Activated T-cell treated with anti-CD3 and anti-CD28 coated beads for 48 hours (primary cell): Measurements from ENCODE around the gene CCDC171.
"Not testable (repeated sequence)": the region's sequence is repeated elsewhere in the genome, so short reads cannot be mapped to it uniquely, and the experiment has no call there.

Experiments used
- DNase-seq: peaks from one replicate; pipeline ENCODE4 v3.0.0-alpha.2; 2020; ENCODE audit warnings: low read depth

The CCDC171 gene

GRCh38 chr9:15570769-15571168 is 17.9 kb downstream of the CCDC171 start:
- no peak for DNase-seq

- no peak for DNase-seq
Observed at GRCh38 chr9:15572200-15572770, 19.4 kb downstream of the CCDC171 start.

DNA sequence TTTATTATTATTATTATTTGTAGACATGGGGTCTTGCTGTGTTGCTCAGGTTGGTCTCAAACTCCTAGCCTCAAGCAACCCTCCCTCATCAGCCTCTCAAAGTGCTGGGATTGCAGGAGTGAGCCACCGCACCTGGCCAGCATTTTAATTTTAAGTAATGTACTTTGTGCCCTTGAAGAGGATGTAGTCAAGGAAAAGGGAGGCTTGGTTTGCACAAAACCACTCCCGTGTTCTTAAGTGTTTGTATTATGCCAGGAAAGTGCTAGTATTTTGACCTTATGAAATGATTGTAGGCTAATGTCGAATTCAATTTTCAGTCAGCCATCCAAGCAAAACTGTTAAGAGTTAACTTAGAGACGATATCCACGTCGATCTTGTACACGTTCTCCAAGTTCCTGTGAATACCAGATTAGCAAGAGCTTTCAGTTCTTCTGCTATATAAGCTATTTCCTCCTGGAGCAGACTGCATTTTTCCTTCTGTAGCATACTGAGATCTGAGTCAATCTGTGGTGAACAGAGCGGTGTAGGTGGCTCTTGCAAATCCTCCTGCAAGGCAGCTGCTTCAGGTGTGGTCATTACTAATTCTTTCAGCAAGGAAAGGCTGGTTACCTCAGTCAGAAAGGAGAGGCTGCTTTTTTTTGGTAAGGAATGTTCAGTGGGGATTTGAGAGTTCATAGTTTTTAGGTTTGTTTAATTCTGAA is 23.7 kb downstream of the CCDC171 start:
- no peak for DNase-seq

GRCh38 chr9:15578714-15579113 is 25.9 kb downstream of the CCDC171 start:
- no peak for DNase-seq

DNA sequence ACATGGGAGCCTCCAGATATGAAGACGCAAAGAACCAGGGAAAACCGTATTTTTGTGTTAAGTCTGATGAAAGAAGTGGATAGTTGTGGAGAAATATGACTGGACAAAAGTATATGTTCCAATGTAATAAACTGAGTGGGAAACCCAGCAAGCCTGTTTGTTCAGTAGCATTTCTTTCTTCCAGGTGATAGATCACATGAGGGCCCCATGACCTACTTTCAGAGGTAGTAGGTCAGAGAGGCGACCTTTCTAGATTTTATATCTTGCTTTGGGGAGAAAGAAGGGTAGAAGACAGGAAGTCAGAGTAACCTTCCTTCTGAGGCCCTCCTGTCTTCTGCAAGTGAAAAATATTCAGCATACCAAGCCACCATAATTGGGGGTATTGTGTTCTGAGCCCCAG is 31.5 kb downstream of the CCDC171 start:
- DNase-seq: no peak

DNA sequence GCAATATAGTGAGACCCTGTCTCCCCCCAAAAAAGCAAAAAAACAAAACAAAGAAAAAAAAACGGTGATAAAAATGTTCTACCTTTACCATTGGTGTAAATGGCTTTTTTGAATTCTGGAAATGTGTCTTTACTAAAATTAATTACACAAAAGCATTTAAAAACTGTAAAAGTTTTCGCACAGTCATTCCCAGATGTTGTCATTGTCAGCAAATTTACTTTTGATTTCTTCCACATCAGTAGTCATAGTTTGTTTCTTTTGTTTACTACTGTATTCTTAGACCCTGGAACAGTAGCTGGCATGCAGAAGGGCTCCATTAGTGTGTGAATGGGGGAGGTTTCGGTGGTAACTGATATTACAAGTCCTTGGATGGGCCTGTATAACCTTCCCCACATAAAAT is 39.5 kb downstream of the CCDC171 start:
- DNase-seq: no peak

DNA sequence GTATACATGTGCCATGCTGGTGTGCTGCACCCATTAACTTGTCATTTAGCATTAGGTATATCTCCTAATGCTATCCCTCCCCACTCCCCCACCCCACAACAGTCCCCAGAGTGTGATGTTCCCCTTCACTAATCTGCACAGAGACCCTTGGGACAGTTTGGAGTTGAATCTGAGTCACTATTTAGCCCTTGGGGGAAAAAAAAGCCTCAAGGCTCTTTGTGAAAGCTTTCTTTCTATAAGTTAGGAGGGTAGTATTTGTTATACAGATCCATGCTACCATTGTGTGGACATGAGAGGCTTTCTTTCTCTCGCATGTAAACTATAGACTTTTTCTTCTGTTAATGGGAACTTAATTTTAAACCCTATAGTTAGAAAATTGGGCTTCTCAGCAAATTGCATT is 40.1 kb downstream of the CCDC171 start:
- not testable (repeated sequence) for DNase-seq

DNA sequence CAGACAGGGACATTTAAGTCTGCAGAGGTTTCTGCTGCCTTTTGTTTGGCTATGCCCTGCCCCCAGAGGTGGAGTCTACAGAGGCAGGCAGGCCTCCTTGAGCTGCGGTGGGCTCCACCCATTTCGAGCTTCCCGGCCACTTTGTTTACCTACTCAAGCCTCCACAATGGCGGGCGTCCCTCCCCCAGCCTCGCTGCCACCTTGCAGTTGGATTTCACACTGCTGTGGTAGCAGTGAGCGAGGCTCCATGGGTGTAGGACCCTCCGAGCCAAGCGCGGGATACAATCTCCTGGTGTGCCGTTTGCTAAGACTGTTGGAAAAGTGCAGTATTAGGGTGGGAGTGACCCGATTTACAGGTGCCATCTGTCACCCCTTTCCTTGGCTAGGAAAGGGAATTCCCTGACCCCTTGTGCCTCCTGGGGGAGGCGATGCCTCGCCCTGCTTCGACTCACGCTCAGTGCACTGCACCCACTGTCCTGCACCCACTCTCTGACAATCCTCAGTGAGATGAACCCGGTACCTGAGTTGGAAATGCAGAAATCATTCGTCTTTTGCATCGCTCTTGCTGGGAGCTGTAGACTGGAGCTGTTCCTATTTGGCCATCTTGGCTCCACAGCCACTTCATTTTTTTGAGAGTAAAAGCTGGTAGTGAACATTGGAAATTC is 48.0 kb downstream of the CCDC171 start:
- not testable (repeated sequence) for DNase-seq

GRCh38 chr9:15606643-15607472 is 54.0 kb downstream of the CCDC171 start:
- no peak for DNase-seq

DNA sequence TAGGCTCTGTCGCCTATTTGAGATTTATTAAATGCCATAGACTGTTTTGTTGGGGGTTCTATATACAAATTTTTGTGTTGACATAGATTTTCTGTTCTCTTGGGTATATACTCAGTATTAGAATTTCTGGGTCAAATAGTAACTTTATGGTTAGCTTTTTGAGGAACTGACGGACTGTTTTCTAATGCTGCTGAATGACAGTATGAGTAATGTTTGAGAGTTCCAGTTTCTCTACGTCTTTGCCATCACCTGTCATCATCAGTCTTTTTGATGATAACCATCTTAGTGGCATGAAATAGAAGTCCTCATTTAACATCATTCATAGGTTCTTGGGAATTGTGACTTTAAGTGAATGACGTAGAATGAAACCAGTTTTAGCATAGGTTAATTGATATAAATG is 60.1 kb downstream of the CCDC171 start:
- DNase-seq: no peak

DNA sequence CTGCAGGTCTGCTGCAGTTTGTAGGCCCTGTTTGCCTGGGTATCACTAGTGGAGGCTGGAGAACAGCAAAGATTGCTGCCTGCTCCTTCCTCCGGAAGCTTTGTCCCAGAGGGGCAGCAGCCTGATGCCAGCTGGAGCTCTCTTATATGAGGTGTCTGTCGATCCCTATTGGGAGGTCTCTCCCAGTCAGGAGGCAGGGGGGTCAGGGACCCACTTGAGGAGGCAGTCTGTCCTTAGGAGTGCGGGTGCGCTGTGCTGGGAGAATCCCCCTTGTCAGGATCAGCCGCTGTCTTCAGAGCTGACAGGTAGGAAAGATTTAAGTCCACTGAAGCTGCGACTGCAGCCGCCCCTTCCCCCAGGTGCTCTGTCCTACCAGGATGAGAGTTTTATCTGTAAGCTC is 64.9 kb downstream of the CCDC171 start:
- DNase-seq: no peak

DNA sequence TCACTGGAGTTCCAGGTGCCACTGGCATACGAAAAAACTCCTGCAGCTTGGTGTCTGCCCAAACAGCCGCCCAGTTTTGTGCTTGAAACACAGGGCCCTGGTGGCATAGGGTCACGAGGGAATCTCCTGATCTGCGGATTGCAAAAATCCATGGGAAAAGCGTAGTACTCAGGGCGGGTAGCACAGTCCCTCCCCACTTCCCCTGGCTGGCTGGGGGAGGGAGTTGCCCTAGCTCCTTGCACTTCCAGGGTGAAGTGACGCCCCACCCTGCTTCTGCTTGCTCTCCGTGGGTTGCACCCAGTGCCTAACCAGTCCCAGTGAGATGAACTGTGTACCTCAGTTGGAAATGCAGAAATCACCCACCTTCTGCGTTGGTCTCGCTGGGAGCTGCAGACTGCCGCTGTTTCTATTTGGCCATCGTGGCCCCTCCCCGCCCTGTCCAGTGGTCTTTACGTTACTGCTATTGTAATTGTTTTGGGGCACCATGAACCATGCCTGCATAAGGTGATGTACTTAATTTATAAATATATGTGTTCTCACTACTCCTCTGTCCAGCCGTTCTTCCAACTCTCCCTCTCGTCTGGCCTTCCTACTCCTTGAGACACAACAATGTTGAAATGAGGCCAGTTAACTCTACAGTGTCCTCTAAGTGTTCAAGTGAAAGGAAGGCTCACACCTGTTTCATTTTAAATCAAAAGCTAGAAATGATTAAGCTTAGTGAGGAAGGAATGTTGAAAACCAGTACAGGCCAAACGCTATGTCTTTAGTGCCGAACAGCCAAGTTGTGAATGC is 65.9 kb downstream of the CCDC171 start:
- no peak for DNase-seq

DNA sequence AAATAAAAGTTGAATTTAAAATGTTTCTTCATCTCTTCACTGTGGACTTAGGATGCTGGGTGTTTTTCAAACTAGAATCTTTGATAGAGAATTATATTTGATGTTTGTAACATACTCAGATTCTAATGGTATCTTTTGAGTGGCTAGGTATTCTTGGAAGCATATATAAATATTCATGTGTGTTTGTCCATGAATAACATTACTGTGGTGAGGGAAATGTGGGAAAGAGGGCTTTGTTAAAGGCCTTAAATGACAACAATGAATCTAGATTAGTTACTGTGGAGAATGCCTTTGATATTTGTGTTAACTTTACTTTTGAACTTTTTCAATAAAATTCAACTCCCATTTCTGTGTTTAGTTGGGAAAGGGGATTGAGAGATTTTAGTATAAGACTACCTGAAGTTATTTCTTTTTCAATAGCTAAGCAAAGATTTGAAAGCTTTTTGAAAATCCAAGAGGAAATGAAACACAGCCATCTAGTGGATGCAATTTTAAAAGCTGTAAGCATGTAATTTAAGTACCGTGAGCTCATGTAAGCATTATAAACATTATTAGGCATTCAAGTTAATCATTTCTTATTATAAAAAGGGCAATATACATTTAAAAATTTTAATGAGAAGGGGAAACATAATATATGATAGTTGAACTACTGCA is 69.6 kb downstream of the CCDC171 start:
- no peak for DNase-seq

DNA sequence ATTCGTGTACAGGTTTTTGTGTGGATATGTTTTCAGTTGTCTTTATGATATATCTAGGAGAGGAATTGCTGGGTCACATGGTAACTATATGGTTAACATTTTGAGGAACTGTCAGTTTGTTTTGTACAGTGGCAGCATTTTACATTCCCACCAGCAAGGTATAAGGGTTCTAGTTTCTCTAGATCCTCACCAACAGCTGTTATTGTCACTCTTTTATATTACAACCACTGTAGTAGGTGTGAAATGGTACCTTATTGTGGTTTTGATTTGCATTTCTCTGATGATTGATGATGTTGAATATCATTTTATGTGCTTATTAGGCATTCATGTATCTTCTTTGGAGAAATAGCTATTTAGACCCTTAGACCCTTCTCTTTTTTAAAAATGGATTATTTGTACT is 82.9 kb downstream of the CCDC171 start:
- no peak for DNase-seq

DNA sequence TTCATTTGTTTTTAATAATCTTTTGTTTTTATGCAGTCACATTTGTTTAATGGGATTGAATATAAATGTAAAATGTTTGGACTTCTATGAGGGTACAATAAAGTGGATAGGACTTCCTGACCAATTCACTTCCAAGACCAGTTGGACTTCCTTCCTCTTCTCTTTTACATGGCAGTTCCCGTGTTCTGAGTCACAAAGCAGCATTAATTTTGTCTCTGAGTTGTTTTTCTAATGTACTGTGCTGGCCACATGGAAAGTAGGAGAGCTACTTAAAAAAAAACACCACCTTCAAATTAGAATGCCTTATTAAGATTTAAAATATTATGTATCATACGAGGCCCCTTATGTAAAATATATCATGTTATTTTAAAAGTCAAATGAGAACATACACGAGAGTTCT is 87.3 kb downstream of the CCDC171 start:
- DNase-seq: no peak

DNA sequence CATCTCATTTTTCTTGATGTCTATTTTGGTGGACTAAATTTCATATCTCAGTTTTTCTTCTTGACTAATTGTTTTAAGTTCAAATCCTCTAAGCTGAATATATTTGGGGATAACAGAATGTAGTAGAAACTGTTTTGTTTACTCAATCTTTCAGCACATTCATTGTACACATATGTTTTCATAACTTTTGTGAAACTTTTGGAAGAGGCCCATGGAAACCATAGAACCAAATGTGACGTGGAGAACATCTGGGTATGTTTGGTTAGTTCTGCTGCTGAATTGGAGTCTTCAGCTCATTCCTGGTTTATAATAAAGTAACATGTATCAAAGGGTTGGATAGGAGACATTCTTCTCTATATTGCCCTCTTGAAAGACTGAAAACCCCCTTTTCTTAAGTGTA is 88.4 kb downstream of the CCDC171 start:
- no peak for DNase-seq

GRCh38 chr9:15642369-15642962 is 89.6 kb downstream of the CCDC171 start:
- DNase-seq: no peak

DNA sequence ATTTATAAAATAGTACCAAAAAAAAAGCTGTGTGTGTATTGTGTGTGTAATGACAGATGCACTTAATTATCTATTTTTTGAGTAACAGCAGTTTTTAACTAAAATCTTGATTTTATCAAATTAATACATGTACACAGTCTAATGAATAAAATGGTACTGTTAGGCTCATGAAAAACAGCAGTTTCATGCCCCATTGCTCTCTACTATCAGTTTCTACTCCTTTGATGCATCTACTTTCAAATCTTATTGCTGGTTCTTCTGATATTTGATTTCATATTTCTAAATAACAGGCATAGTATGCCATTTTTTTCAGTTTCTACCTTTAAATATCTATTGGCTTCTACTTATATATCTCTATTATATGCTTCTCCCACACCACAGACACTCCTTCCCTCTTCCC is 117.4 kb downstream of the CCDC171 start:
- no peak for DNase-seq

- DNase-seq: no peak
Observed at GRCh38 chr9:15670894-15671293, 118.1 kb downstream of the CCDC171 start.

GRCh38 chr9:15693701-15694100 is 140.9 kb downstream of the CCDC171 start:
- no peak for DNase-seq

- DNase-seq: no peak
Observed at GRCh38 chr9:15696979-15697378, 144.1 kb downstream of the CCDC171 start.
